ENCODE results near the gene SAP30L. TPM values are rescaled to one million over a fixed set of nuclear protein-coding genes. Genes with fewer than 3 reads are reported as not detected.

Gene SAP30L
- total and polyA plus RNA-seq, 2 experiments from 2014 or later, result 21.4 to 29.3 TPM

DNA sequence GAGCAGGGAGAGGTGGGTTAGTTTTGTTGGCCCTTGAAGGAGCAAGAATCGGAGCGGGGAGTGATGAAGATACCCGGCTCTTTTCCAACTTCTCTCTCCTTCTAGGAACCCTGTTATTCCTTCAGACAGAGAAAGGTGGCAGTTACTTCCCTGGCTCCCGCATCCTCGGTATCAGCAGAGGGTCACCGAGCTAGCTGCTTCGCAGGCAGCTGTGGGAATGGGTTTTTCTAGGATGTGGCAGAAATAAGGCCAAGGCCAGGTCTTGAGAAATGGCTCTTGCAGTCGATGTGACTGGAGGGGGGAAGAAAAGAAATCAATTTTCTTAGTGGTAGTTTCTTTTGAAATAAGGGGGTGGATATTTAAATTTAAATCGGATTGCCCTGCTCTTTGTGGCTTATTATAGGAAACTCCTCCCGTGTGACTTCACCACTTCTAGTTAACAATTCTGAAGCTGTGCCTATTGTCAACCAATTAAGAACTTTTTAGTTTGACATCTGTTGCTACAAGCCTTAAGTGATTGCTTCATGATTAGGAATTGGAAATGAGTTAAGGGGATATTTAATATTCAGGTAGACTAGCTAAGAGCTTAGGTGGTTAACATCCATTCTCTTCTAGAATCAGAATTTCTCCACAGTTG, 1.4 kb downstream of the SAP30L start:
- peaks cover 18% of the 10 kb centered on the region for H3K27me3 Mint-ChIP-seq (ENCODE audit: insufficient read depth, low read depth, poor library complexity)
- H3K27ac Mint-ChIP-seq, result no peak overlapping the region
- H3K36me3 ChIP-seq (ENCODE audit: insufficient read depth), result no peaks in the 10 kb centered on the region
- ATAC-seq (peak; percentile 6), DNase-seq (ENCODE audit: low spot score) (no peak)
- H3K36me3 Mint-ChIP-seq (ENCODE audit: low read depth), result peaks cover 2% of the 10 kb centered on the region; the same call in 2 of the 3 replicates
- TF ChIP-seq ZNF331 (CRISPR knock-in tag; IDR thresholded peaks at IDR 0.05; ENCODE audit: low read depth) (no peak), CTCF (conservative IDR thresholded peaks at IDR 0.05; ENCODE audit: low read depth in 2 of 2) (0 out of 4 replicates have a peak, but pooled peaks of 1 of the 2 experiments have one; percentile 9)
- H3K4me3 ChIP-seq, result peak overlapping the region; percentile 98
- H3F3A ChIP-seq (replicated peaks; ENCODE audit: low read depth), result 0 out of 2 replicates have a peak, but pooled peaks cover 3% of the 10 kb centered on the region
- H3K4me2 ChIP-seq, result peak overlapping the region; percentile 84
- peaks cover 26% of the 10 kb centered on the region for H3K79me2 ChIP-seq (replicated peaks; ENCODE audit: insufficient read depth)
- no peaks in the 10 kb centered on the region for H3K9me3 Mint-ChIP-seq
- peaks cover 20% of the 10 kb centered on the region for H3K27me3 ChIP-seq (ENCODE audit: insufficient read depth)
- peak overlapping the region; percentile 58; the same call in 1 of the 2 replicates for H2AFZ ChIP-seq
- H3K9me2 ChIP-seq (ENCODE audit: insufficient read depth), result no peaks in the 10 kb centered on the region
- H3K27ac ChIP-seq (ENCODE audit: low read depth), result no peak overlapping the region
- peaks cover 12% of the 10 kb centered on the region for H3K4me1 ChIP-seq (ENCODE audit: insufficient read depth)
- H3K4me1 Mint-ChIP-seq, result peaks cover 14% of the 10 kb centered on the region; the same call in 2 of the 3 replicates
- H3K4me3 Mint-ChIP-seq, result peak overlapping the region; percentile 85
- H4K20me1 ChIP-seq (replicated peaks; ENCODE audit: insufficient read depth), result peaks cover 20% of the 10 kb centered on the region

GRCh38 chr5:154449786-154450185, 4.0 kb downstream of the SAP30L start:
- TF ChIP-seq STAT1 (IDR thresholded peaks at IDR 0.05; ENCODE audit: unreplicated experiment), result no peak
- no peak for TF ChIP-seq ETS1 (IDR thresholded peaks at IDR 0.05)
- TF ChIP-seq EZH2 (IDR thresholded peaks at IDR 0.05; ENCODE audit: low read depth, unreplicated experiment), result no peak
- no peak for TF ChIP-seq CTCF (conservative IDR thresholded peaks at IDR 0.05; ENCODE audit: low read depth in 2 of 2)
- TF ChIP-seq ZNF331 (CRISPR knock-in tag; IDR thresholded peaks at IDR 0.05; ENCODE audit: low read depth), result no peak
- TF ChIP-seq, protein P1, sequence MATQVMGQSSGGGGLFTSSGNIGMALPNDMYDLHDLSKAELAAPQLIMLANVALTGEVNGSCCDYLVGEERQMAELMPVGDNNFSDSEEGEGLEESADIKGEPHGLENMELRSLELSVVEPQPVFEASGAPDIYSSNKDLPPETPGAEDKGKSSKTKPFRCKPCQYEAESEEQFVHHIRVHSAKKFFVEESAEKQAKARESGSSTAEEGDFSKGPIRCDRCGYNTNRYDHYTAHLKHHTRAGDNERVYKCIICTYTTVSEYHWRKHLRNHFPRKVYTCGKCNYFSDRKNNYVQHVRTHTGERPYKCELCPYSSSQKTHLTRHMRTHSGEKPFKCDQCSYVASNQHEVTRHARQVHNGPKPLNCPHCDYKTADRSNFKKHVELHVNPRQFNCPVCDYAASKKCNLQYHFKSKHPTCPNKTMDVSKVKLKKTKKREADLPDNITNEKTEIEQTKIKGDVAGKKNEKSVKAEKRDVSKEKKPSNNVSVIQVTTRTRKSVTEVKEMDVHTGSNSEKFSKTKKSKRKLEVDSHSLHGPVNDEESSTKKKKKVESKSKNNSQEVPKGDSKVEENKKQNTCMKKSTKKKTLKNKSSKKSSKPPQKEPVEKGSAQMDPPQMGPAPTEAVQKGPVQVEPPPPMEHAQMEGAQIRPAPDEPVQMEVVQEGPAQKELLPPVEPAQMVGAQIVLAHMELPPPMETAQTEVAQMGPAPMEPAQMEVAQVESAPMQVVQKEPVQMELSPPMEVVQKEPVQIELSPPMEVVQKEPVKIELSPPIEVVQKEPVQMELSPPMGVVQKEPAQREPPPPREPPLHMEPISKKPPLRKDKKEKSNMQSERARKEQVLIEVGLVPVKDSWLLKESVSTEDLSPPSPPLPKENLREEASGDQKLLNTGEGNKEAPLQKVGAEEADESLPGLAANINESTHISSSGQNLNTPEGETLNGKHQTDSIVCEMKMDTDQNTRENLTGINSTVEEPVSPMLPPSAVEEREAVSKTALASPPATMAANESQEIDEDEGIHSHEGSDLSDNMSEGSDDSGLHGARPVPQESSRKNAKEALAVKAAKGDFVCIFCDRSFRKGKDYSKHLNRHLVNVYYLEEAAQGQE (IDR thresholded peaks at IDR 0.05; ENCODE audit: unreplicated experiment), result no peak
- no peak for TF ChIP-seq EZH2phosphoT487 (IDR thresholded peaks at IDR 0.05; ENCODE audit: unreplicated experiment)
- TF ChIP-seq NANOG (IDR thresholded peaks at IDR 0.05; ENCODE audit: borderline replicate concordance), result no peak
- TF ChIP-seq CREB1 (CRISPR knock-in tag; IDR thresholded peaks at IDR 0.05; ENCODE audit: low read depth), result no peak
- Histone ChIP-seq H3K4me1 (ENCODE audit: insufficient read depth) (peaks cover 10% of the 10 kb centered on the region), H3K79me2 (replicated peaks; ENCODE audit: insufficient read depth) (peaks cover 22% of the 10 kb centered on the region), H3K27me3 (ENCODE audit: insufficient read depth) (peaks cover 20% of the 10 kb centered on the region), H4K20me1 (replicated peaks; ENCODE audit: insufficient read depth) (peaks cover 20% of the 10 kb centered on the region), H3K36me3 (ENCODE audit: insufficient read depth) (no peaks in the 10 kb centered on the region), H3K4me2 (no peak overlapping the region), H3K9me2 (ENCODE audit: insufficient read depth) (no peaks in the 10 kb centered on the region), H3K27ac (ENCODE audit: low read depth) (no peak overlapping the region), H2AFZ (no peak overlapping the region), H3K4me3 (no peak overlapping the region), H3F3A (replicated peaks; ENCODE audit: low read depth) (0 out of 2 replicates have a peak, but pooled peaks cover 3% of the 10 kb centered on the region)
- Mint-ChIP-seq H3K36me3 (ENCODE audit: low read depth) (peaks cover 3% of the 10 kb centered on the region; the same call in 2 of the 3 replicates), H3K27ac (no peak overlapping the region), H3K27me3 (ENCODE audit: insufficient read depth, low read depth, poor library complexity) (peaks cover 12% of the 10 kb centered on the region), H3K4me3 (no peak overlapping the region), H3K9me3 (no peaks in the 10 kb centered on the region), H3K4me1 (peaks cover 10% of the 10 kb centered on the region; the same call in 2 of the 3 replicates)
- DNase-seq (ENCODE audit: low spot score) (no peak), ATAC-seq (no peak)
